HEK293 (cell line): ENCODE measurements around the gene CHERP.

Experiments used
- CTCF ChIA-PET: fragments of 350-600 bp; formaldehyde crosslinking; extraction: SDS; loops from one replicate; lab custom pipeline; 2021; ENCODE audit warnings: antibody characterized with exemption; lab: Yijun Ruan, JAX
- POLR2A ChIA-PET: fragments of 300-600 bp; formaldehyde crosslinking; extraction: SDS; loops from one replicate; lab custom pipeline; 2020; ENCODE audit warnings: antibody characterized with exemption, inconsistent platforms; lab: Yijun Ruan, JAX
- H3K27ac ChIP-seq: fragments of 200-500 bp; sonication (Bioruptor generic); 2 replicates; pipeline ENCODE4 v1.5.1; 2014; ENCODE audit warnings: low read depth, low read length, control low read depth, inconsistent platforms; ENCODE audit errors: extremely low read depth
- H3K36me3 ChIP-seq, 2 experiments: fragments of 200-500 bp in 1 of 2; sonication (Bioruptor generic) in 1 of 2; 1 replicate in 1 of 2; 2 replicates in 1 of 2; pipeline ENCODE4 v1.5.1; 2014 to 2017; ENCODE audit warnings: inconsistent platforms in 2 of 2, low read length in 2 of 2; ENCODE audit not compliant: control insufficient read depth in 2 of 2, insufficient read depth in 1 of 2
- H3K4me1 ChIP-seq: fragments of 200-500 bp; sonication (Bioruptor generic); 2 replicates; pipeline ENCODE4 v1.5.1; 2014; ENCODE audit warnings: mild to moderate bottlenecking, low read length, inconsistent platforms; ENCODE audit not compliant: control insufficient read depth, insufficient read depth
- H3K4me3 ChIP-seq: 2 replicates; pipeline ENCODE4 v1.5.1; 2011; ENCODE audit warnings: low read depth, mild to moderate bottlenecking, control low read depth, low read length, moderate library complexity
- H3K9me3 ChIP-seq: fragments of 200-500 bp; sonication (Bioruptor generic); 2 replicates; pipeline ENCODE4 v1.5.1; 2014; ENCODE audit warnings: low read depth, low read length, inconsistent platforms; ENCODE audit not compliant: control insufficient read depth, insufficient read depth
- GLIS2 ChIP-seq: fragments of 450-650 bp; formaldehyde crosslinking; IDR thresholded peaks from 2 replicates; pipeline ENCODE4 v1.5.1; 2016; ENCODE audit warnings: missing biosample characterization, missing genetic modification characterization
- HOXA7 ChIP-seq: sonication (generic); formaldehyde crosslinking; IDR thresholded peaks from 2 replicates; pipeline ENCODE4 v1.8.1; 2022; ENCODE audit warnings: missing genetic modification reagents, borderline replicate concordance
- HOXC10 ChIP-seq: sonication (generic); formaldehyde crosslinking; IDR thresholded peaks from 2 replicates; pipeline ENCODE4 v1.8.1; 2023; ENCODE audit warnings: mild to moderate bottlenecking, missing genetic modification reagents
- HOXD13 ChIP-seq: sonication (generic); formaldehyde crosslinking; IDR thresholded peaks from 2 replicates; pipeline ENCODE4 v1.8.0; 2022; ENCODE audit warnings: missing genetic modification reagents, borderline replicate concordance
- KLF7 ChIP-seq: fragments of 450-650 bp; formaldehyde crosslinking; IDR thresholded peaks from 2 replicates; pipeline ENCODE4 v1.5.1; 2016; ENCODE audit warnings: missing biosample characterization, missing genetic modification characterization, borderline replicate concordance
- KLF8 ChIP-seq: fragments of 450-650 bp; formaldehyde crosslinking; IDR thresholded peaks from 2 replicates; pipeline ENCODE4 v1.5.1; 2016; ENCODE audit warnings: missing biosample characterization, missing genetic modification characterization
- PBX3 ChIP-seq: sonication (generic); formaldehyde crosslinking; IDR thresholded peaks from 2 replicates; pipeline ENCODE4 v1.8.1; 2022; ENCODE audit warnings: mild to moderate bottlenecking, moderate library complexity, missing genetic modification reagents
- SCRT2 ChIP-seq: fragments of 450-650 bp; formaldehyde crosslinking; IDR thresholded peaks from 2 replicates; pipeline ENCODE4 v1.5.1; 2016; ENCODE audit warnings: missing biosample characterization, missing genetic modification characterization
- ZBTB11 ChIP-seq: fragments of 450-650 bp; formaldehyde crosslinking; conservative IDR thresholded peaks from 2 replicates; pipeline ENCODE4 v1.5.1; 2016; ENCODE audit warnings: low read depth, missing biosample characterization, missing genetic modification characterization
- ZBTB48 ChIP-seq: fragments of 450-650 bp; formaldehyde crosslinking; IDR thresholded peaks from 2 replicates; pipeline ENCODE4 v1.5.1; 2016; ENCODE audit warnings: missing biosample characterization, missing genetic modification characterization
- ZNF18 ChIP-seq: fragments of 450-650 bp; formaldehyde crosslinking; IDR thresholded peaks from 2 replicates; pipeline ENCODE4 v1.5.1; 2016; ENCODE audit warnings: missing biosample characterization, missing genetic modification characterization
- ZNF548 ChIP-seq: fragments of 450-650 bp; formaldehyde crosslinking; IDR thresholded peaks from 2 replicates; pipeline ENCODE4 v1.5.1; 2016; ENCODE audit warnings: missing biosample characterization, missing genetic modification characterization
- ZNF549 ChIP-seq: fragments of 450-650 bp; IDR thresholded peaks from 2 replicates; pipeline ENCODE4 v1.5.1; 2018; ENCODE audit warnings: missing biosample characterization, missing genetic modification characterization, mild to moderate bottlenecking, inconsistent platforms, moderate library complexity
- ZNF629 ChIP-seq: fragments of 450-650 bp; formaldehyde crosslinking; IDR thresholded peaks from 2 replicates; pipeline ENCODE4 v1.5.1; 2017; ENCODE audit warnings: missing biosample characterization, missing genetic modification characterization
- ZNF664 ChIP-seq: fragments of 450-650 bp; formaldehyde crosslinking; IDR thresholded peaks from 2 replicates; pipeline ENCODE4 v1.5.1; 2016; ENCODE audit warnings: missing biosample characterization, missing genetic modification characterization
- TF ChIP-seq, protein P1 (sequence below): fragments of 450-650 bp; formaldehyde crosslinking; IDR thresholded peaks from 2 replicates; pipeline ENCODE4 v1.5.1; 2016; ENCODE audit warnings: missing biosample characterization, missing genetic modification characterization

CHERP gene

GRCh38 chr19:16527334-16527935 is 14.8 kb downstream of the CHERP start (continued):
- no peak for TF ChIP-seq PBX3
- TF ChIP-seq, protein P1, sequence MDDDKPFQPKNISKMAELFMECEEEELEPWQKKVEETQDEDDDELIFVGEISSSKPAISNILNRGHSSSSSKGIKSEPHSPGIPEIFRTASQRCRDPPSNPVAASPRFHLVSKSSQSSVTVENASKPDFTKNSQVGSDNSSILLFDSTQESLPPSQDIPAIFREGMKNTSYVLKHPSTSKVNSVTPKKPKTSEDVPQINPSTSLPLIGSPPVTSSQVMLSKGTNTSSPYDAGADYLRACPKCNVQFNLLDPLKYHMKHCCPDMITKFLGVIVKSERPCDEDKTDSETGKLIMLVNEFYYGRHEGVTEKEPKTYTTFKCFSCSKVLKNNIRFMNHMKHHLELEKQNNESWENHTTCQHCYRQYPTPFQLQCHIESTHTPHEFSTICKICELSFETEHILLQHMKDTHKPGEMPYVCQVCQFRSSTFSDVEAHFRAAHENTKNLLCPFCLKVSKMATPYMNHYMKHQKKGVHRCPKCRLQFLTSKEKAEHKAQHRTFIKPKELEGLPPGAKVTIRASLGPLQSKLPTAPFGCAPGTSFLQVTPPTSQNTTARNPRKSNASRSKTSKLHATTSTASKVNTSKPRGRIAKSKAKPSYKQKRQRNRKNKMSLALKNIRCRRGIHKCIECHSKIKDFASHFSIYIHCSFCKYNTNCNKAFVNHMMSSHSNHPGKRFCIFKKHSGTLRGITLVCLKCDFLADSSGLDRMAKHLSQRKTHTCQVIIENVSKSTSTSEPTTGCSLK (tag by site-specific recombination): no peak

DNA sequence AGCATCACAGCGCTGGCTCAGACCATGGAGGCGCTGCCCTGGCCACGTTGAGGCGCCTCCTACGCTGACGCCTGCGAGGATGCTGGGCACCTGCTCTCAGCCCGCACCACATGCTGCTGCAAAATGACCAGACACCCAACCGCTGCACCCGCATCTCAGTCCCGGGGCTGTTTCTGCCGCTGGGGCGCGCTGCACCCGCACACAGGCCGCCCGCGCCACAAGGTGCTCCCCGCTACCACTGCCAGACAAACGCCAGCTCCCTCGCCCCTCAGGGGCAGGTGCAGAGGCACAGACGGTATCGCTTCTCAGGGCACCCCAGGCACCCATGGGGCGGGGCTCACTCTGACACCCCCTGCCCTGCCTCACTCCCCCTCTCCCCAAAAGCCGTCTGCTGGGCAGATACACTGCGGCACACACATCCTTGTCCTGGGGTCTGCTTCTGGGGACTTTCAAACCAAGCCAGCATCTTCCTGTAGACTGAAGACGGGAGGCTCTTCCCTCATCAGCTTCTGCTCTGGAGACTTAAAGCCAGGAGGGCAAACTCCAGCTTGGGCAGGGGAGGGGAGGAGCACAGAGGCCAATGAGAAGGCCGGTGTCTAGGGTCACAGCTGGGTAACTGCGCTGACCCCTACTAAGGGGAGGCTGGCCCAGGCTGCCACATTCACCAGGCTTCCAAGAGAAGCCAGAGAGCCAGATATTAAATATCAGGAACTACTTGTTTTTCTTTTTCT is 16.3 kb downstream of the CHERP start:
- CTCF ChIA-PET: interaction anchor here (2.0 kb wide), 1 partner anchor 8 kb away, joined by 8 read pairs; no protein-coding TSS in a partner anchor
- POLR2A ChIA-PET: no interaction called here
- no peaks in the 10 kb centered on the region for H3K9me3 ChIP-seq
- H3K27ac ChIP-seq: no peak overlapping the region
- no peaks in the 10 kb centered on the region for H3K4me1 ChIP-seq
- H3K36me3 ChIP-seq: peaks cover 34 to 96% of the 10 kb centered on the region in 2 experiments; a peak in 2 of 3 replicates
- TF ChIP-seq ZNF548 (tag by site-specific recombination): no peak
- TF ChIP-seq KLF8 (tag by site-specific recombination): no peak
- no peak for TF ChIP-seq KLF7 (tag by site-specific recombination)
- TF ChIP-seq GLIS2 (tag by site-specific recombination): no peak
- TF ChIP-seq ZBTB11: no peak
- TF ChIP-seq ZBTB48 (tag by site-specific recombination): no peak
- no peak for TF ChIP-seq HOXD13 (CRISPR knock-in tag)
- TF ChIP-seq SCRT2 (tag by site-specific recombination): no peak
- TF ChIP-seq ZNF629 (tag by site-specific recombination): no peak
- TF ChIP-seq HOXA7 (CRISPR knock-in tag): no peak
- no peak for TF ChIP-seq HOXC10 (CRISPR knock-in tag)
- no peak for TF ChIP-seq ZNF664 (tag by site-specific recombination)
- no peak for TF ChIP-seq ZNF549 (tag by site-specific recombination)
- no peak for TF ChIP-seq ZNF18 (tag by site-specific recombination)
- no peak overlapping the region for H3K4me3 ChIP-seq
